Measurements from ENCODE around the gene SLC37A1. TPM values are rescaled to one million over a fixed set of nuclear protein-coding genes. Genes with fewer than 3 reads are reported as not detected.
A peak's percentile ranks its signal among the peaks of the same experiment; 100 is the strongest.

The SLC37A1 gene
- total and polyA plus RNA-seq, 9 of the 15 experiments (the other 6 are each of a cell fraction or from before 2014, with no cell fraction given): 0.06 to 3.4 (median 0.40) TPM

GRCh38 chr21:42547001-42547905 is 33.6 kb downstream of the SLC37A1 start (continued):
- TF ChIP-seq E2F8 (IDR thresholded peaks at IDR 0.05; ENCODE audit: low read depth, partially characterized antibody) (peak; percentile 43), MEIS2 (IDR thresholded peaks at IDR 0.05; ENCODE audit: partially characterized antibody) (peak; percentile 83), ZNF174 (CRISPR knock-in tag; IDR thresholded peaks at IDR 0.05) (no peak), NFE2L1 (tag; IDR thresholded peaks at IDR 0.05; ENCODE audit: borderline replicate concordance, low read depth) (no peak), LEF1 (IDR thresholded peaks at IDR 0.05) (peak; percentile 91), HLTF (IDR thresholded peaks at IDR 0.05) (no peak), TBL1XR1 (IDR thresholded peaks at IDR 0.05; ENCODE audit: low read length in 2 of 2) (peak; percentile 94 to 97), ZNF224 (CRISPR knock-in tag; IDR thresholded peaks at IDR 0.05) (no peak), NFATC3 (IDR thresholded peaks at IDR 0.05) (no peak), MEF2A (IDR thresholded peaks at IDR 0.05; ENCODE audit: control insufficient read depth, low read depth, low read length) (0 out of 2 replicates have a peak, but pooled peaks have one; percentile 4), FOXK1 (CRISPR knock-in tag; IDR thresholded peaks at IDR 0.05; ENCODE audit: borderline replicate concordance) (no peak), ZNF76 (CRISPR knock-in tag; IDR thresholded peaks at IDR 0.05; ENCODE audit: borderline replicate concordance) (0 out of 2 replicates have a peak, but pooled peaks have one; percentile 77), ZNF551 (CRISPR knock-in tag; IDR thresholded peaks at IDR 0.05) (no peak), NR2C1 (IDR thresholded peaks at IDR 0.05) (no peak), NR2C1 (tag; IDR thresholded peaks at IDR 0.05) (0 out of 2 replicates have a peak, but pooled peaks have one; percentile 20)
- TF ChIP-seq, protein P1, sequence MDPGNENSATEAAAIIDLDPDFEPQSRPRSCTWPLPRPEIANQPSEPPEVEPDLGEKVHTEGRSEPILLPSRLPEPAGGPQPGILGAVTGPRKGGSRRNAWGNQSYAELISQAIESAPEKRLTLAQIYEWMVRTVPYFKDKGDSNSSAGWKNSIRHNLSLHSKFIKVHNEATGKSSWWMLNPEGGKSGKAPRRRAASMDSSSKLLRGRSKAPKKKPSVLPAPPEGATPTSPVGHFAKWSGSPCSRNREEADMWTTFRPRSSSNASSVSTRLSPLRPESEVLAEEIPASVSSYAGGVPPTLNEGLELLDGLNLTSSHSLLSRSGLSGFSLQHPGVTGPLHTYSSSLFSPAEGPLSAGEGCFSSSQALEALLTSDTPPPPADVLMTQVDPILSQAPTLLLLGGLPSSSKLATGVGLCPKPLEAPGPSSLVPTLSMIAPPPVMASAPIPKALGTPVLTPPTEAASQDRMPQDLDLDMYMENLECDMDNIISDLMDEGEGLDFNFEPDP (CRISPR knock-in tag; IDR thresholded peaks at IDR 0.05): no peak
- TF ChIP-seq, protein P2, sequence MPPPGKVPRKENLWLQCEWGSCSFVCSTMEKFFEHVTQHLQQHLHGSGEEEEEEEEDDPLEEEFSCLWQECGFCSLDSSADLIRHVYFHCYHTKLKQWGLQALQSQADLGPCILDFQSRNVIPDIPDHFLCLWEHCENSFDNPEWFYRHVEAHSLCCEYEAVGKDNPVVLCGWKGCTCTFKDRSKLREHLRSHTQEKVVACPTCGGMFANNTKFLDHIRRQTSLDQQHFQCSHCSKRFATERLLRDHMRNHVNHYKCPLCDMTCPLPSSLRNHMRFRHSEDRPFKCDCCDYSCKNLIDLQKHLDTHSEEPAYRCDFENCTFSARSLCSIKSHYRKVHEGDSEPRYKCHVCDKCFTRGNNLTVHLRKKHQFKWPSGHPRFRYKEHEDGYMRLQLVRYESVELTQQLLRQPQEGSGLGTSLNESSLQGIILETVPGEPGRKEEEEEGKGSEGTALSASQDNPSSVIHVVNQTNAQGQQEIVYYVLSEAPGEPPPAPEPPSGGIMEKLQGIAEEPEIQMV (tag; conservative IDR thresholded peaks at IDR 0.05; ENCODE audit: low read depth): peak; percentile 59
- TF ChIP-seq, protein P3, sequence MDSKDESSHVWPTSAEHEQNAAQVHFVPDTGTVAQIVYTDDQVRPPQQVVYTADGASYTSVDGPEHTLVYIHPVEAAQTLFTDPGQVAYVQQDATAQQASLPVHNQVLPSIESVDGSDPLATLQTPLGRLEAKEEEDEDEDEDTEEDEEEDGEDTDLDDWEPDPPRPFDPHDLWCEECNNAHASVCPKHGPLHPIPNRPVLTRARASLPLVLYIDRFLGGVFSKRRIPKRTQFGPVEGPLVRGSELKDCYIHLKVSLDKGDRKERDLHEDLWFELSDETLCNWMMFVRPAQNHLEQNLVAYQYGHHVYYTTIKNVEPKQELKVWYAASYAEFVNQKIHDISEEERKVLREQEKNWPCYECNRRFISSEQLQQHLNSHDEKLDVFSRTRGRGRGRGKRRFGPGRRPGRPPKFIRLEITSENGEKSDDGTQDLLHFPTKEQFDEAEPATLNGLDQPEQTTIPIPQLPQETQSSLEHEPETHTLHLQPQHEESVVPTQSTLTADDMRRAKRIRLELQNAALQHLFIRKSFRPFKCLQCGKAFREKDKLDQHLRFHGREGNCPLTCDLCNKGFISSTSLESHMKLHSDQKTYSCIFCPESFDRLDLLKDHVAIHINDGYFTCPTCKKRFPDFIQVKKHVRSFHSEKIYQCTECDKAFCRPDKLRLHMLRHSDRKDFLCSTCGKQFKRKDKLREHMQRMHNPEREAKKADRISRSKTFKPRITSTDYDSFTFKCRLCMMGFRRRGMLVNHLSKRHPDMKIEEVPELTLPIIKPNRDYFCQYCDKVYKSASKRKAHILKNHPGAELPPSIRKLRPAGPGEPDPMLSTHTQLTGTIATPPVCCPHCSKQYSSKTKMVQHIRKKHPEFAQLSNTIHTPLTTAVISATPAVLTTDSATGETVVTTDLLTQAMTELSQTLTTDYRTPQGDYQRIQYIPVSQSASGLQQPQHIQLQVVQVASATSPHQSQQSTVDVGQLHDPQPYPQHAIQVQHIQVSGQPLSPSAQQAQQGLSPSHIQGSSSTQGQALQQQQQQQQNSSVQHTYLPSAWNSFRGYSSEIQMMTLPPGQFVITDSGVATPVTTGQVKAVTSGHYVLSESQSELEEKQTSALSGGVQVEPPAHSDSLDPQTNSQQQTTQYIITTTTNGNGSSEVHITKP (IDR thresholded peaks at IDR 0.05; ENCODE audit: partially characterized antibody): no peak

Measured in K562 (cell line).